ENCODE data around the gene ZNF618.

DNA sequence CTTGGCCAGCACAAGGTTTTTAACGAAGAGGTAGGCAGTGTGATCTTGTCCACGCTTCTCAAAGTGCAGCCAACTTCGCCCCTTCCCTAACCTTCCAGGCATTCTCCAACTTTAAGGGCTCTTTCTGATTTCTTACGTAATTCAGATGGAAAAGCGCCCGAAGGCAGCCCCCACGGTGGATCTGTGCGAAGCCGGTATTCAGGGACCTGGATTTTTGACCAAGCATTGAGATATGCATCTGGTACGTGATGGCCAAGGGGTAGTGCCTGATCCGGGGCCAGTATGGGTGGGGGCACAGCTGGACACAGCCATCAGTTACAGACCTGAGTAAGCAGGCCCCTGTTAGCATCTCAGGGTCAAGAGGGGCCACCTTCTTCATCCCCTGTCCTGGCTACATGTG is 122.0 kb downstream of the ZNF618 start:
- TF ChIP-seq, protein P1, sequence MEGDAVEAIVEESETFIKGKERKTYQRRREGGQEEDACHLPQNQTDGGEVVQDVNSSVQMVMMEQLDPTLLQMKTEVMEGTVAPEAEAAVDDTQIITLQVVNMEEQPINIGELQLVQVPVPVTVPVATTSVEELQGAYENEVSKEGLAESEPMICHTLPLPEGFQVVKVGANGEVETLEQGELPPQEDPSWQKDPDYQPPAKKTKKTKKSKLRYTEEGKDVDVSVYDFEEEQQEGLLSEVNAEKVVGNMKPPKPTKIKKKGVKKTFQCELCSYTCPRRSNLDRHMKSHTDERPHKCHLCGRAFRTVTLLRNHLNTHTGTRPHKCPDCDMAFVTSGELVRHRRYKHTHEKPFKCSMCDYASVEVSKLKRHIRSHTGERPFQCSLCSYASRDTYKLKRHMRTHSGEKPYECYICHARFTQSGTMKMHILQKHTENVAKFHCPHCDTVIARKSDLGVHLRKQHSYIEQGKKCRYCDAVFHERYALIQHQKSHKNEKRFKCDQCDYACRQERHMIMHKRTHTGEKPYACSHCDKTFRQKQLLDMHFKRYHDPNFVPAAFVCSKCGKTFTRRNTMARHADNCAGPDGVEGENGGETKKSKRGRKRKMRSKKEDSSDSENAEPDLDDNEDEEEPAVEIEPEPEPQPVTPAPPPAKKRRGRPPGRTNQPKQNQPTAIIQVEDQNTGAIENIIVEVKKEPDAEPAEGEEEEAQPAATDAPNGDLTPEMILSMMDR (IDR thresholded peaks at IDR 0.05): no peak
- TF ChIP-seq EP300 (IDR thresholded peaks at IDR 0.05) (no peak), POLR2A (IDR thresholded peaks at IDR 0.05) (no peak)

Data from ovary (tissue), 3 donors.